GM19023 (cell line): ENCODE results near the gene AEN.
"Not testable (repeated sequence)": the region's sequence is repeated elsewhere in the genome, so short reads cannot be mapped to it uniquely, and the experiment has no call there.

ENCODE experiments used
- ATAC-seq: cut with Tn5 transposase; IDR thresholded peaks from one replicate; pipeline ENCODE4 v1.9.1; 2021; ENCODE audit warnings: mild to moderate bottlenecking, moderate library complexity; ENCODE audit not compliant: unreplicated experiment

The AEN gene

DNA sequence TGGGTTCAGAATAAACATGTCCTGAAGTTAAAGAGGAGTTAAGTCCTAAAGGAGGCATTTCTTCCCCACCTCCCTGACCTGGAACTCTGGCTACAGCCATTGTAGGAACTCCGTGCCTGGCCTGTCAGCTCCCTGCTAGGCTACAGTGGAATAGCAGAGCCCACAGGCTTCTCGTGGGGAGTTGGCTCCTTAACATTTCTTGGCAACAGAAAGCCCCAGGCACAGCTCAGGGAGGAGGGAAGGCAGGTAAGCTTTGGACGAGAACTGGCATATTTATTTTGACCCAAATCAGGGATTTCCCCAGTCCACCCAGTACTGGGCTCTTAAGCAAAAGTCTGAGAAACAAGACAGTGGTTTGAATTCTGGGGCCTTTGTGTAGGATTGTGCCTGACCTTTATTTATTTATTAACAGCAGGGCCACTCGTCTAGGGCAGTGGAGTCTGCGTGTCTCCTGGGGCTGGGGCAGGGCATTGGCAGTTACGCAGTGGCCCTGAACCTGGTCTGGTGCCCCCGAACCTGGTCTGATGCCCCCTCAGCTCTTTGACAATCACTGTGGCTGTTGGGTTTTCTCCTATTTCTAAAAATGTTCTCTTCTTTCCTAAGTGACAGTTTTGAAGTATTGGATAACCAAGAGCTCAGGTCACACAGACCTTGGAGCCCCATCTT, 9.8 kb downstream of the AEN start:
- ATAC-seq: no peak

DNA sequence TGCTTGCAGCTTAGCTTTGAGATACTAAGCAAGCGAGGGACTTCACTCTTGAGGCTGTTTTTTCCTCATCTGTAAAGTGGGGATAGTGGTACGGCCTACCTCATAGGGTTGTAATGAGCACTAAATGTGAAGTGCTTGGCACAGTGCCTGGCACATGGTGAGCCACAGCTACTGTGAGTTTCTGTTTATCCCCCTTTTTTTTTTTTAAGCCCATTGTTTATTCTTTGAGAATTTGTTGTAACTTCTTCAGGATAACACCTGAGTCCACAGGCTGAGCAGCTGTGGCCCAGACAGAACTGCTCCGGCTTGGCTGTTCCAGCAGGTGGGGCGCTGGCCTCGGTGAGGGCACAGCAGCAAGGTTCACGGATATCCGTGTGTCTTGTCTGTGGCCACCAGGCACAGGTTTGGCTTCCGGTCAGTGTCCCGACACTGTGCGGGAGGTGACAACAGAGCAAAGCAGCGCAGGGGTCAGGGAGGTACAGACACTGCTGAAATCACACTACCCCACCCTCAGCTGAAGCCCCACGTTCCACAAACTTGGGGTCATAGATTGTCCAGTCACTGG, 10.4 kb downstream of the AEN start:
- ATAC-seq: no peak

DNA sequence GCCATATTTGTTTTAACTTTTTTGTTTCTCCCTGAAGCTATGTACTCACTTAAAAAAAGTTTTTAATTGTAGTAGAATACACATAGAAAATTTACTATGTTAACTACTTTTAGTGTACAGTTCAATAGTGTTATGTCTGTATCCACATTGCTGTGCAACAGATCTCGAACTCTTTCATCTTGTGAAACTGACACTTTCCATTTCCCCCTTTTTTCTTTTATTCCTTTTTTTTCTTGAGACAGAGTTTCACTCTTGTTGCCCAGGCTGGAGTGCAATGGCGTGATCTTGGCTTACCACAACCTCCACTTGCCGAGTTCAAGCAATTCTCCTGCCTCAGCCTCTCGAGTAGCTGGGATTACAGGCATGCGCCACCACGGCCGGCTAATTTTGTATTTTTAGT, 11.7 kb downstream of the AEN start:
- ATAC-seq: not testable (repeated sequence)

DNA sequence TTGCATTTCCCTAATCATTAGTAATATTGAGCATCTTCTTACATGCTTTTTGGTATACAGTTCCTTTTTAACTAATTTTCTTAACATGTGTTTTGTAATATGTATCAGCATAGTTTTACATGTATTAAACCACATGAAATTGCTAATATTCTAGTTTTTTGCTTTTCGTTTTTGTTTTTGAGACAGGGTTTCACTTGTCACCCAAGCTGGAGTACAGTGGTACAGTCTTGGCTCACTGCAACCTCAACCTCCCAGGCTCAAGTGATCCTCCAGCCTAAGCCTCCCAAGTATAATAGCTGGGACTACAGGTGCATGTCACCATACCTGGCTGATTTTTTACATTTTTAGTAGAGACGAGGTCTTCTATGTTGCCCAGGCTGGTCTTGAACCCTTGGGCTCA, 13.3 kb downstream of the AEN start:
- no peak for ATAC-seq

DNA sequence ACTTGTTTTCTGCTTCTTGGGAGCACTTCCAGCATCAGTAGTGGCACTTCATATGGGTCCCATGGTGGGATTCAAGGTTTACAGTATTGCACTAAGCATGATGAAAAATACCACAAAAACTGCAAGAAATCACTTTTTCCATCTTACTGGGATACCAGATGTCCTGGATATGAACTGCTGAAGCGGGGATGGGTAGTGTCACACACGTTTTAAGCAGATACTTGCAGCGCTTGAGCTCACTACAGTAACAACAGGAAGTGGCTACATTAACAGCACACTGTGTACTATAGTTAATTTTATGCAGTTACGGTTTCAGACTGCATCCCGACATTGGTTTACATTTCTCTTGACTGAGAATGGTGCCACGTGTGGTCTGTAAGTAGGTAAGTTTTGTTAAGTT, 14.2 kb downstream of the AEN start:
- no peak for ATAC-seq

DNA sequence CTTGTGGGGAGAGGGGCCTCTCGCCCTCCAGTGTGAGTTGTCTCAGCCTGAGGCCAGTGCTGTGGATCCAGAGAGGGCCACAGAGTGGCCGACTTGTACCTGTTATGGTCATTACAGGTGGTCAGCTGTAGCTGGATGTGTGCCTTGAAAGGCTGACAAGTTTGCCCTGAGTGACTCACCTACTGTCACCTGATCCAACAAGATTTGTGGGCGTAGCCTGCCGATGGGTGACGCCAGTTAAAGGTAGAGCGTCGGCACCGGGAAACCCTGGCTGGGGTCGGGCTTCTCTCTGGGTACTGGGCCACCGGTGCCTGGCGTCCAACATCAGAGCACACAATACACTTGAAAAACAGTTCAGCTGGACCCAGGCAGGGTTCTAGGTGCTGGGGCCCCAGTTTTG, 14.9 kb downstream of the AEN start:
- ATAC-seq: no peak

DNA sequence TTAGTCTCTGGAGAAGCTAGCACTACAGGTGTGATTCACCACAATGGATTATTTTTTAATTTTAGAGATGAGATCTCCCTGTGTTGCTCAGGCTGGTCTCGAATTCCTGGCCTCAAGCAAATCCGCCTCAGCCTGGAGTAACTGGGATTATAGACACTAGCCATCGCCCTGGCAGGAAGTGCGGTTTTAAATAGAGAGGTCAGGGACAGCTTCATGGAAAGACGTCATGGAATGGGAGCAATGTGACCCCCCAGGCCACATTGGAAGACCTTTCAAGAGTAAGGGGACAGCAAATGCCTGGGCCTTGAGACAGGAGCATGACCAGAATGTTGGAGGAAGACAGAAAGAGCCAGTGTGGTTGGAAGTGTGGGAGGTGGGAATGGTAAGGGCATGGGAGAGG, 15.5 kb downstream of the AEN start:
- no peak for ATAC-seq

DNA sequence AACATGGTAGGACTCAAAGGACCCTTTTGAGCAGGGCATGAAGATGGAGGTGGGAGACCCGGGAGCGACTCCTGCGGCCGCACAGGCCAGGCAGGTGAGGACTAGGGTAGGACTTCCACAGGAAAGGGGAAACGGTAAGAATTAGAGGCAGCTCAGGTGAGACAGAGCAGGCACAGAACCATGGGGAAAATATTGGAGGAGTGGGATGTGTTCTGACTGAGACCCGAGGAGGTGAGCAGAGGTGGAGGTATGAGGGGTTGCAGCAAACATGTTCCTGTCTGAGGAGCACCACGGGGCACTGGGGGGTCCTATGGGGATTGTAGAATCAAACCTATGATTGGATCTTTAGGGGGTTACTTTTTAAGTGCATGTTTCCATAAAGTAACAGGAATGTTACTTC, 16.3 kb downstream of the AEN start:
- ATAC-seq: no peak

DNA sequence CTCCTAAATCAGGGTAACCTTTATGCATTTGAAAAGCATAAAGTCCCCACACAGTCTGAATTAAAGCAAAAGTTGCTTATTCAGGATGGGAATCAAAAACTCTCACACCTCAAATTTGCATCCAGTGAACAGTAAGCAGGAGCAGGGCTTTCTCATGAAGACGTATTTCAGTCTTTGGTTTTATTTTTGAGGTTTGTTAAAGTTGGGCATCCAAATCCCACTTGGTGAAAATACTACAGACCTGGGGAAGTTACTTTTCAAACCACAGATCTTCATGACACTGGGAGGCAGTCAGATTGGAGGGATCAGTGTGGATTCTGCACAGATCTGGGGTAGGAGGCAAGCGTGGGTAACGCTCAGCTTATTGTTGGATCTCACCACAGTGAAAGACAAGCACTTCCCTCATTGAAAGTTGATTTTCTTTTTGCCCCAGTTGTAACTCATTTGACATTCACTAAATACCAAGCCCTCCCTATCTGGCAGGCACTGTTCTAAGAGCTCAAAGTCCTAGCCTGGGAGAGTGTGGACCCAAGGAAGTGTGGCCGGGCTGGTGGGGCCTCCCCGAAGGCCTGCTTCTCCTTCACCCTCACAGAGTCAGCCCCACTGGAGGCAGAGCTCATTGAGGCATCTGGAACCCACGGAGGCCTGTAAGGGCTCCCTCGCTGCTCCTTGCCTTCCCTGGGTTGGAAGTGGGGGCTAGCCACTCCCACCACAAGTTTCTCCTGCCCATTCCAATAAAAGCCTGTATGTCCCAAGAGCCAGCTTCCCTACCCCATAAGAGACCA, 16.9 kb downstream of the AEN start:
- no peak for ATAC-seq

DNA sequence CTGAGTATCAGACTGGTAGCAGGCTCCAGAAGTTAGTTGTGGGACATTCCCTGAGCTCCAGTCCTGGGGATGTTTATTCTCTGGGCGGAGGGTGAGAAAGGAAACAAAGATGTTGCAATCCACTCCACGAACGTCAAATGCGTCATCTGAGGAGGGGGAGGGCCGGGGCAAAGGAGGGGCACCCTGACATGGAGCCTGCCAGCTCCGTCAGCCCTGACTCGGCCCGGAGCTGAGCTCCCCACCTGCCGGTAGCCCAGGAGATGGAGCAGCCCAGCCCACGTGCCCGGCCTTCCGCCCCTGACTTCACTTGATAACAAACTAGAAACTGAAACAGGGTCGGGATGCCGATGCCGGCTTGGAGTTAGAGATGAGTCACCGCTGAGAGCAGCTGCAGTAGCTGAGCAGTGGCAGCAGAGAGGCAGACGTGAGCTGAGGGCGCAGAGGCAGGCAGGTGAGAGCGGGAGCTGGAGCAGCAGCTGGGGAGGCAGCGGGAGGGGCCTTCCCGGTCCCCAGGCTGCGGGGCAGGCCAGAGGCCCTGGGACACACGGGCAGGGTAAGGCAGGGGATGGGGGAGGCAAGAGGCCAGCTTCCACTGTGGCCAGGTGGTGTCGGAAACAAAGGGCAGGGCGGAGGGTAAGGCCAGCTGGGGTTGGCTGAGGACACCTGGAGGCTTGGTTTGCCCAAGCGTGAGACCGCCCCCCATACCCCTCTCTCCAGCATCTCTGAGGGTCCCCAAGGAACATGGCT, 17.7 kb downstream of the AEN start, which contains the start of gene ISG20:
Gene ISG20 (plus strand): TSS at position 391 of the 747 bp plus-strand sequence. CDS start 351 bp downstream, at position 742.
- peak; percentile 71 for ATAC-seq

DNA sequence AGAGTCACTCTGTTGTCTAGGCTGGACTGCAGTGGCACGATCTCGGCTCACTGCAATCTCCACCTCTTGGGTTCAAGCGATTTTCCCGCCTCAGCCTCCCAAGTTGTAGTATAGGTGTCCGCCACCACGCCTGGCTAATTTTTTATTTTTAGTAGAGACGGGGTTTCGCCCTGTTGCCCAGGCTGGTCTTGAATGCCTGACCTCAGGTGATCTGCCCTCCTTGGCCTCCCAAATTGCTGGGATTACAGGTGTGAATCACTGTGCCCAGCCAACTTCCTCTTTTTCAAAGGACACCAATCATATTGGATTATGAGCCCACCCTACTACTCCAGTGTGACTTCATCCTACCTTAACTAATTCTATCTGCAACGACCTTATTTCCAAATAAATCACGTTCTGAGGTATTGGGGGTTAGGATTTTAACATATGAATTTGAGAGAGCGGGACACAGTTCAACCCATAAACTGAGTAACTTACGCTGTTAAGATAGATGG, 20.9 kb downstream of the AEN start:
- no peak for ATAC-seq

DNA sequence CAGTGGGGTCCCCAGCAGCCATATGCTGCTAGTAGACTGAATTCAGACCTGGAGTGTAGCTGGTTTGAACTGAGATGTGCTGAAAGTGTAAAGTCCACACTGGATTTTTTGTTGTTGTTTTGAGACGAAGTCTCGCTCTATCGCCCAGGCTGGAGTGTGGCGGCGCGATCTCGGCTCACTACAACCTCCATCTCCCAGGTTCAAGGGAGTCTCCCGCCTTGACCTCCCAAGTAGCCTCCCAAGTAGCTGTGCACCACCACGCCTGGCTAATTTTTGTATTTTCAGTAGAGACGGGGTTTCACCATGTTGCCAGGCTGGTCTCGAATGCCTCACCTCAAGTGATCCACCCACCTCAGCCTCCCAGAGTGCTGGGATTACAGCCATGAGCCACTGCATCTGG, 21.4 kb downstream of the AEN start:
- not testable (repeated sequence) for ATAC-seq

DNA sequence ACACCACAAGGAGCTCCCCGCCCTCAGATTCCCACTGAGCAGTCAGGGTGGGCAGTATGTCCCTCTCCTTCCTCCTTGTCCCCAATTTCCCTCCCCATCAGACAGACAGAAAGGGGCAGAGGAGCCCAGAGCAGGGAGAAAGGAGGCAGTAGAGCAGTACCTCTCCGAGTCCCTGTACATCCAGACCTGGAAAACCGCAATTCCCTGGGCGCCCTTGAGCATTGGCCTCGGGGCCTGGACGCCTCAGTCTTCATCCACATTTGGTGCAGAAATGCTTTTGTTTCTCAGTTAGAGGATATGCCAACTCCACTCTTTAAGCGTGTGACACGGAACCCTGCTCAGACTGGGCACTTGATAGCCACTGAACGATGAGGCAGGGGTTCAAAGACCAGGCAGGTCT, 23.6 kb downstream of the AEN start:
- ATAC-seq: no peak

DNA sequence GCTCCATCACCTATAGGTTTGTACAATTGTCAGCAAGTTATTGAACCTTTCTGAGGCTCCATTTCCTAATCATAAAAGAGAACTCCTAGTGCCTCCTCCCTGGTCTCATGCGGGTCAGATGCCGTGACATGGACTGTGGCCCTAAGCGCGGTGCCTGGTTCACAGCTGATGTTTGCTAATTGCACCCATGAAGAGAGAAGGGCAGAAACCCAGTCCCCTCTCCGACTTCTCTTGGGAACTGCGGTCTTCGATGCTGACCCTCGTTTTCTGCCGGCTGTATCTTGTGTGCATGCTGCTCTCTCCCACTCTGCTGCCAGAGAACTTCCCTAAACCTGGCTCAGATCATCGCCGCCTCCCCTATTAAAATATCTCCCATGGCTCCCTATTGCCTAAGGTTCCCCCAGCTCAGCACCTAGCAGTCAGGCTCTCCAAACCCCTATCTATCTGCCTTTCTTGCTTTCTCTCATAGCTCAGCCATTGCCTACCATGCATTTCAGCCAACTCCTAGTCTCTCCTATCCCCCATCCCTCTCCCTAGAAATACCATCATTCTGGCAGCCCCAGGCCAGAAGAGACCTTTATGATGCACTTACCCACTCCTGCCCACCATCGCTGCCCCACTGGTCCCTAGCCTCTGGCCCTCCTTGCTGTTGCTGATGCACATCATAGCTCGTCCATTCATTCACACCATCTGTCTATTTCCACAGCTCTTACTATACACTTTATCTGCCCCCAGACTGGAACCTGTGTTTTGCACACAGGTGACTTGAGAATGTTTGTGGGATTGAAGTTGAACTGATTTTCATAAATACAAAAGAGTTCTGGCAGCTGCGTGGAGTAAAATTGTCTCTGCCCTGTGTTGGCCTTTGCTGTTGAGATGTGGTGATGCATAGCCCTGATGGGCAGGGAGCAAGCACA, 24.3 kb downstream of the AEN start:
- ATAC-seq: no peak

DNA sequence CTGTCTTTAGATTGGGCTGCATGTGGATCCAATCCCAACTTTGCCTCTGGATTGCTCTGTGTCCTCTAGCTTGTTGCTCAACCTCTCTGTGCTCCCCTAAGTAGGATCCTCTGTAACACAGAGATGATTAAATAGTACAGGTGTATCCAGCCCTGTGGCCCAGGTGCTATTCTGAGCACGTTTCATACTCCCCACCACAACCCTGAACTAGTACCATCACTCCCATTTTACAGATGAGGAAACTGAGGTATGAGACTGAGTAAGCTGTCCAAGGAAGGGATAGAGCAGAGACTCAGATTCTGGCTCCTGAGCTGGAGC, 24.9 kb downstream of the AEN start:
- no peak for ATAC-seq

DNA sequence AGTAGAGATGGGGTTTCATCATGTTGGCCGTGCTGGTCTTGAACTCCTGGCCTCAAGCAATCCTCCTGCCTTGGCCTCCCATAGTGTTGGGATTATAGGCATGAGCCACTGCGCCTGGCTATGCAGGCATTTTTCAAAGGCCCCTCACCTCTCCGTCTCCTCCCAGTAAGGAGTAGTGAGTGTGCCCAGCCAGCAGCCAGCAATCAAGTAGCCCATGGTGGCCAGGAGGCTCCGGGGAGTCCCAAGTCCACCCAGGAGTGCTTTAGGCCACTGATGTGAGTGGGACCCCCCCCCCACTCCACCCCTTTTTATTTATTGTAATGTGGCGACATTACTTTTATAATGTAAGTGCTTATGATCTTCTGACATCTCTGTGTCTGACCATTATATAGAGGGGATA, 25.8 kb downstream of the AEN start:
- no peak for ATAC-seq

DNA sequence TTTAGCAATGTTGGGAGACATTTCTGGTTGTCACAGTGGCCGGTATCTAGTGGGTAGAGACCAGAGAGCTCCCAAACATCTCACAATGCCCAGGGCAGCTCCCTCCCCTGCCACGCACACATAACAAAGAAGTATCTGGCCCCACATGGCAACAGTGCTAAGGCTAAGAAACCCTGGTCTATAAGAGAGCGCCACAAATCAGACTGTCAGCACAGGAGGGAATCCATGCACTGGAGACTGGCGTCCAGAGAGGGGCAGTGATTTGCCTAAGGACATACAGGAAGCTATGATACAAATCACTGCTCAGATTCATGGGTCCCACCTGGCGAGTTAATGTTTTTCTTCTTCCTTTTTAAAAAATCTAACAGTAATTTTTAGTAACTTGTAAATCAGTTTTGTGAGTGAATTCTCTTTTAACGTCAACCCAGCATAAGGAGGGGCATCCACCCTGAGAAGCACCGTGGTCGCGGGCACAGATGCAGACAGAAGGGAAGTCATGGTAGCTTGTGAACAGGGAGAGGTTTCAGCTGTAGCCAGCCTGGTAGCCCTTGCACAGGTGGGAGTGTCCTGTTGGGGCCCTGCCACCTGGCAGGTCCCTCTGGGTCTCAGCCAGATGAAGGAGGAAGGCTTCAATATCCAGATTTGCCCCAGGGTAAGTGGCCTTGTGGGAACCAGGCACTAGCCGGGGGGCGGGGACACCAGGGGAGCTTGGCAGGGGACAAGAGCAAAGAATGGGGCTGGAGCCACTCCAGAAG, 26.4 kb downstream of the AEN start:
- ATAC-seq: no peak

DNA sequence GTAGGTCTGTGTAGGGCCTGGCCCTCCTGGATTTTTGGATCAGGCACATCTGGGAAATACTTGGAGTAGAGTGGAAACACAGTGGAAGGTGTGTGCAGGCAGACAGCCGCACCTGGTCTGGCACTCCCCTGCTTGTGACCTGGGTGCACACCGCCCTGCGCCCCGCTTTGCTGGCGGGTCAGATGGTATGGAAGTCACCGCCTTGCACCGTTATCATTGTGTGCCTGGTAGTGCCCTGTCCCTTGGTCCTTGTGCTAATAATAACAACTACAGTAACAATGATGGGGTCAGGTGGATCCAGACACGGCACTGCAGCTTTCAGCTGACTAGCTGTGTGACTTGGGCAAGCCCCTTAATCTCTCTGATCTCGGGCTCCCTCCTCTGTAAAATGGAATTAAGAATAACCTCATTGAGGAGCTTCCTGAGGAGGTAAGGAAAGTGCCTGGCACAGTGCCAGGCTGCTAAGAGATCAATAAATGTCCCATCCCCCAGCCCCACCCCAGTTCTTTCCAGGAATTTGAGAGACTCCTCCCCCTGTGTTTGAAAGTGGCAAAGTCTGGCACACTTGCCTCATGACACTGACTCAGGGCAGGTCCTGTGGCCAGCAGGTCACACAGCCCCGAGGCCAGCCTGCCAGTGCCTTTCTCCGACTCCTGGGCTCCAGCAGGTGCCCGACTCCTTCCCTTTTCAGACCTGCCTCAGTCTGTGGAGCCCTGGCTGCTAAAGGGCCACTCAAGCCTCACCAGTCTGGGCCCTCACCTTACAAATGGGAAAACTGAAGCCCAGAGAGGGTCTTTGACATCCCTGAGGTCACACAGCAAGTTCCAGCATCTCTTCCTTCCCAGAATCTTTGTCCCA, 27.4 kb downstream of the AEN start:
- ATAC-seq: no peak

DNA sequence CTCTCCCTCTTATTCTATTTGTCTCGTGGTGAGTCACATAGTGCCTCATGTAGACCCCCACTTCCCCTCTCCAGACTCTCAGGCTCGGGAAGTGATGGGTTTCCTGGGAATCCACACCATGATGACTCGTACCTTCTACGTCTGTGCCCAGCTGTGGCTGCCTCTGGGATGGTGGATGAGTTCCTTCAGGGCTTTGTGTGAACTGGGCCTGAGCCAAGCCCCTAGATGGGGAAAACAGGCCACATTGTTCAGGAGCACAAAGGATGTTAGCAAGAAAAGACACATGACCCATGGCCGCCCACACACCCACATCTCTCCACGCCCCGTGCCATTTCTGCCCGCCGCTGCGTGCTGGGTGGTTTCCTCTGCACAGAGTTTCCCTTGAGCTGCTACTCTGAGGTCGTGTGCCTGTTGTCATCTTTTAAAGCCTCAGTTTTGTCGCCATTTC, 28.2 kb downstream of the AEN start:
- peak; percentile 52 for ATAC-seq
